K562 (cell line): Measurements from ENCODE around the gene CCDC70. TPM values are rescaled to one million over a fixed set of nuclear protein-coding genes. Genes with fewer than 3 reads are reported as not detected.

ENCODE experiments used
- ATAC-seq: fragments of 200-7000 bp; cut with Tn5 transposase; 3 replicates; pipeline ENCODE4 v1.9.1; 2020; ENCODE audit warnings: moderate library complexity
- BruUV-seq: library from RNA; stranded (reverse); fragments of 400-500 nt; replicated peaks from 2 replicates; lab custom pipeline; 2021; lab: Mats Ljungman, UMichigan
- CTCF ChIA-PET: fragments of 300-600 bp; formaldehyde crosslinking; extraction: SDS; loops from one replicate; lab custom pipeline; 2021; ENCODE audit warnings: low intra/inter-chr PET ratio; lab: Yijun Ruan, JAX
- POLR2A ChIA-PET: fragments of 300-600, 350-650 bp; sonication (Branson Sonifier 250); formaldehyde crosslinking; extraction: SDS; loops from one replicate; lab custom pipeline; 2021; ENCODE audit warnings: antibody characterized with exemption, inconsistent platforms; lab: Yijun Ruan, JAX
- DNase-seq, 4 experiments: peaks; one replicate each; pipeline versions ENCODE4 v3.0.0 to v3.0.0-alpha.2; 2011 to 2018; ENCODE audit warnings: low spot score in 3 of 4, mixed read lengths in 3 of 4; ENCODE audit errors: extremely low read depth in 1 of 4
- FAIRE-seq: peaks from 2 replicates; lab custom pipeline; 2011; peaks lifted over from hg19 to GRCh38; lab: Jason Lieb, UNC
- H2AFZ ChIP-seq: 2 replicates; pipeline ENCODE4 v1.6.0; 2011; ENCODE audit warnings: low read depth, low read length, control low read depth, inconsistent platforms
- H3K27ac ChIP-seq: fragments of 200-600 bp; 3 replicates; pipeline ENCODE4 v1.8.0; 2011; ENCODE audit warnings: low read depth, mild to moderate bottlenecking, control low read depth, inconsistent platforms, low read length, moderate library complexity, mixed read lengths; ENCODE audit errors: extremely low read depth
- H3K27me3 ChIP-seq, 2 experiments: fragments of 300-600 bp in 1 of 2; 2 replicates in 1 of 2; 3 replicates in 1 of 2; pipeline versions ENCODE4 v1.6.0 to v1.8.0; 2011; ENCODE audit warnings: inconsistent platforms in 2 of 2, low read length in 2 of 2, mild to moderate bottlenecking in 1 of 2, mixed read lengths in 1 of 2, moderate library complexity in 1 of 2; ENCODE audit not compliant: control insufficient read depth in 2 of 2, insufficient read depth in 2 of 2
- H3K36me3 ChIP-seq: fragments of 300-600 bp; 3 replicates; pipeline ENCODE4 v1.8.0; 2011; ENCODE audit warnings: mild to moderate bottlenecking, low read length, inconsistent platforms; ENCODE audit not compliant: control insufficient read depth, insufficient read depth
- H3K4me1 ChIP-seq, 2 experiments: fragments of 200-600 bp in 1 of 2; replicated peaks in 1 of 2; 2 replicates in 1 of 2; 3 replicates in 1 of 2; pipeline versions ENCODE4 v1.5.1 to v1.8.0; 2011; ENCODE audit warnings: inconsistent platforms in 2 of 2, low read length in 2 of 2, mild to moderate bottlenecking in 1 of 2, mixed read lengths in 1 of 2, moderate library complexity in 1 of 2; ENCODE audit not compliant: control insufficient read depth in 2 of 2, insufficient read depth in 2 of 2
- H3K4me2 ChIP-seq: 2 replicates; pipeline ENCODE4 v1.6.1; 2011; ENCODE audit warnings: low read length, control low read depth, inconsistent platforms, mixed read lengths; ENCODE audit not compliant: insufficient read depth
- H3K4me3 ChIP-seq: fragments of 200-600 bp; sonication (generic), shearing (Covaris generic); 2 replicates; pipeline ENCODE4 v1.5.1; 2016; ENCODE audit warnings: control low read depth, inconsistent platforms
- H3K79me2 ChIP-seq: fragments of 200-600 bp; 3 replicates; pipeline ENCODE4 v1.8.0; 2011; ENCODE audit warnings: low read length, inconsistent platforms; ENCODE audit not compliant: control insufficient read depth, insufficient read depth
- H3K9ac ChIP-seq, 2 experiments: 2 replicates each; pipeline versions ENCODE4 v1.6.0 to v1.6.1; 2011; ENCODE audit warnings: low read depth in 2 of 2, low read length in 2 of 2, control low read depth in 1 of 2, inconsistent platforms in 1 of 2, mild to moderate bottlenecking in 1 of 2, mixed read lengths in 1 of 2; ENCODE audit not compliant: insufficient read depth in 1 of 2
- H3K9me1 ChIP-seq: one replicate; pipeline ENCODE4 v1.6.0; 2011; ENCODE audit warnings: inconsistent platforms, mild to moderate bottlenecking, low read length, moderate library complexity; ENCODE audit not compliant: control insufficient read depth, insufficient read depth
- H3K9me3 ChIP-seq: replicated peaks from 2 replicates; pipeline ENCODE4 v1.5.1; 2011; ENCODE audit warnings: low read depth, low read length, inconsistent platforms; ENCODE audit not compliant: control insufficient read depth, insufficient read depth
- H4K20me1 ChIP-seq: replicated peaks from 2 replicates; pipeline ENCODE4 v1.6.1; 2011; ENCODE audit warnings: low read length, inconsistent platforms, mixed read lengths; ENCODE audit not compliant: control insufficient read depth, insufficient read depth
- C11orf30 ChIP-seq: fragments of 450-650 bp; IDR thresholded peaks from 2 replicates; pipeline ENCODE4 v1.6.1; 2016; ENCODE audit warnings: low read depth, mild to moderate bottlenecking
- CREB1 ChIP-seq, 2 experiments: sonication (generic) in 1 of 2; formaldehyde crosslinking in 1 of 2; IDR thresholded peaks; 2 replicates each; pipeline versions ENCODE4 v1.6.1 to v1.8.0; 2012 to 2022; ENCODE audit warnings: inconsistent platforms in 1 of 2, mild to moderate bottlenecking in 1 of 2, missing genetic modification reagents in 1 of 2, moderate library complexity in 1 of 2
- E2F6 ChIP-seq, 2 experiments: IDR thresholded peaks; 2 replicates each; pipeline ENCODE4 v1.6.1; 2011; ENCODE audit warnings: borderline replicate concordance in 1 of 2, control low read depth in 1 of 2, low read depth in 1 of 2, low read length in 1 of 2, mild to moderate bottlenecking in 1 of 2, mixed read lengths in 1 of 2, moderate library complexity in 1 of 2; ENCODE audit not compliant: insufficient read depth in 1 of 2, insufficient read length in 1 of 2, poor library complexity in 1 of 2, severe bottlenecking in 1 of 2; ENCODE audit errors: extremely low read depth in 1 of 2
- MAFF ChIP-seq: IDR thresholded peaks from 2 replicates; pipeline ENCODE4 v1.6.1; 2012; ENCODE audit warnings: low read length, improper control_type of control experiment
- PTRF ChIP-seq: fragments of 450-650 bp; IDR thresholded peaks from 2 replicates; pipeline ENCODE4 v1.6.1; 2016; ENCODE audit warnings: mild to moderate bottlenecking, missing genetic modification characterization, missing compliant biosample characterization
- RCOR1 ChIP-seq, 2 experiments: IDR thresholded peaks; 2 replicates each; pipeline ENCODE4 v1.6.1; 2012; ENCODE audit warnings: low read depth in 2 of 2, low read length in 2 of 2, borderline replicate concordance in 1 of 2, improper control_type of control experiment in 1 of 2
- RFX7 ChIP-seq: fragments of 250-450 bp; sonication (Bioruptor Pico); IDR thresholded peaks from 2 replicates; pipeline ENCODE4 v1.5.1; 2021; ENCODE audit warnings: mild to moderate bottlenecking
- RHOXF2B ChIP-seq: fragments of 250-450 bp; sonication (Bioruptor Pico); conservative IDR thresholded peaks from 2 replicates; pipeline ENCODE4 v1.5.1; 2021
- SMC3 ChIP-seq: conservative IDR thresholded peaks from 2 replicates; pipeline ENCODE4 v1.6.1; 2011; ENCODE audit warnings: low read depth, low read length, improper control_type of control experiment; ENCODE audit not compliant: insufficient read depth
- SP1 ChIP-seq: sonication (generic); formaldehyde crosslinking; IDR thresholded peaks from 2 replicates; pipeline ENCODE4 v1.8.1; 2022; ENCODE audit warnings: mild to moderate bottlenecking, missing genetic modification reagents
- TCFL5 ChIP-seq: fragments of 250-450 bp; sonication (Bioruptor Pico); conservative IDR thresholded peaks from 2 replicates; pipeline ENCODE4 v1.6.1; 2021; ENCODE audit warnings: mild to moderate bottlenecking, moderate library complexity, matching md5 sums
- ZNF140 ChIP-seq: fragments of 250-450 bp; sonication (Bioruptor Pico); IDR thresholded peaks from 2 replicates; pipeline ENCODE4 v1.8.0; 2021; ENCODE audit warnings: moderate library complexity, mild to moderate bottlenecking, inconsistent platforms
- ZNF311 ChIP-seq: fragments of 250-450 bp; sonication (Bioruptor Pico); IDR thresholded peaks from 2 replicates; pipeline ENCODE4 v1.4.0; 2020; ENCODE audit warnings: mild to moderate bottlenecking, moderate library complexity
- ZNF316 ChIP-seq: fragments of 450-650 bp; IDR thresholded peaks from 2 replicates; pipeline ENCODE4 v1.6.1; 2016
- WGBS: fragments of 100-300 bp; shearing (Covaris generic); methylation state at CpG from one replicate; pipeline ENCODE4 v1.1.6; 2016; ENCODE audit warnings: low coverage, mixed read lengths; ENCODE audit not compliant: insufficient coverage; ENCODE audit errors: missing lambda C conversion rate; 5-methylcytosine and 5-hydroxymethylcytosine counted together
- in situ Hi-C: fragments of 300-500 bp; cut with MboI; formaldehyde crosslinking; loops from 4 replicates; pipeline ENCODE4 v1.15.0; 2018; ENCODE audit warnings: inconsistent platforms, mixed read lengths
- intact Hi-C: fragments of 100-400 bp; cut with micrococcal nuclease; formaldehyde crosslinking; loops from 2 replicates; pipeline ENCODE4 v1.14.2; 2022
- polyA plus RNA-seq, 8 experiments: library from polyadenylated mRNA; depleted of rRNA in 4 of 8; stranded (reverse) in 5 of 8; unstranded in 3 of 8; fragments of >200 nt; fragmentation: Nextera tagmentation in 2 of 8; fragmentation: Illumina TruSeq in 1 of 8; extraction: Ambion mirVana in 2 of 8; extraction: Trizol in 1 of 8; gene quantifications; 2 replicates each; pipeline versions ENCODE4 v1.2.1 to v1.2.3, GENCODE V29; 2011 to 2014; ENCODE audit warnings: inconsistent platforms in 1 of 8, missing spikeins in 1 of 8
- total RNA-seq, 7 experiments: library from RNA; depleted of rRNA in 6 of 7; stranded (reverse); fragments of >200 nt in 6 of 7; fragmentation: Illumina TruSeq in 2 of 7; extraction: Trizol in 2 of 7; gene quantifications; 2 replicates each; pipeline versions ENCODE4 v1.2.1 to v1.2.3, GENCODE V29; 2011 to 2021; ENCODE audit warnings: low replicate concordance in 1 of 7
- TF ChIP-seq, protein P1 (sequence below), 3 experiments: IDR thresholded peaks in 2 of 3; conservative IDR thresholded peaks in 1 of 3; 2 replicates each; pipeline ENCODE4 v1.5.1; 2011 to 2012; ENCODE audit warnings: low read length in 3 of 3, mild to moderate bottlenecking in 3 of 3, control low read depth in 2 of 3, improper control_type of control experiment in 1 of 3, inconsistent platforms in 1 of 3, low read depth in 1 of 3, mixed read lengths in 1 of 3, moderate library complexity in 1 of 3; ENCODE audit not compliant: insufficient read depth in 2 of 3

The CCDC70 gene
- total and polyA plus RNA-seq, 9 of the 15 experiments (the other 6 are each of a cell fraction or from before 2014, with no cell fraction given) = not detected

GRCh38 chr13:51895906-51896888 is 34.4 kb downstream of the CCDC70 start (continued):
- TF ChIP-seq, protein P1, sequence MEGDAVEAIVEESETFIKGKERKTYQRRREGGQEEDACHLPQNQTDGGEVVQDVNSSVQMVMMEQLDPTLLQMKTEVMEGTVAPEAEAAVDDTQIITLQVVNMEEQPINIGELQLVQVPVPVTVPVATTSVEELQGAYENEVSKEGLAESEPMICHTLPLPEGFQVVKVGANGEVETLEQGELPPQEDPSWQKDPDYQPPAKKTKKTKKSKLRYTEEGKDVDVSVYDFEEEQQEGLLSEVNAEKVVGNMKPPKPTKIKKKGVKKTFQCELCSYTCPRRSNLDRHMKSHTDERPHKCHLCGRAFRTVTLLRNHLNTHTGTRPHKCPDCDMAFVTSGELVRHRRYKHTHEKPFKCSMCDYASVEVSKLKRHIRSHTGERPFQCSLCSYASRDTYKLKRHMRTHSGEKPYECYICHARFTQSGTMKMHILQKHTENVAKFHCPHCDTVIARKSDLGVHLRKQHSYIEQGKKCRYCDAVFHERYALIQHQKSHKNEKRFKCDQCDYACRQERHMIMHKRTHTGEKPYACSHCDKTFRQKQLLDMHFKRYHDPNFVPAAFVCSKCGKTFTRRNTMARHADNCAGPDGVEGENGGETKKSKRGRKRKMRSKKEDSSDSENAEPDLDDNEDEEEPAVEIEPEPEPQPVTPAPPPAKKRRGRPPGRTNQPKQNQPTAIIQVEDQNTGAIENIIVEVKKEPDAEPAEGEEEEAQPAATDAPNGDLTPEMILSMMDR (IDR thresholded peaks at IDR 0.05 in 2 of 3, conservative IDR thresholded peaks at IDR 0.05 in 1 of 3; ENCODE audit: insufficient read depth in 2 of 3, low read depth in 1 of 3, low read length in 3 of 3) = peak; percentile 77 to 88 (median 78)
- TF ChIP-seq CREB1 (IDR thresholded peaks at IDR 0.05) = no peak
- no peak for TF ChIP-seq CREB1 (CRISPR knock-in tag; IDR thresholded peaks at IDR 0.05)
- TF ChIP-seq ZNF140 (CRISPR knock-in tag) = no peak
- peak; percentile 83 for TF ChIP-seq SMC3

- H3K9me1 ChIP-seq = no peaks in the 10 kb centered on the region
- no peak overlapping the region for H2AFZ ChIP-seq
- no peak overlapping the region for H3K4me2 ChIP-seq
- ATAC-seq = no peak
- no peak for FAIRE-seq
- no peaks in the 10 kb centered on the region for H3K79me2 ChIP-seq
- no peak for DNase-seq
- H3K36me3 ChIP-seq = no peaks in the 10 kb centered on the region; the same call in 2 of the 3 replicates
- WGBS = 83% methylated on average over 1 of the region's 1 CpG
- ChIA-PET POLR2A (no interaction called here), CTCF (no interaction called here)
- intact Hi-C loops = no loop called here
- H3K27ac ChIP-seq = no peak overlapping the region
- peaks cover 3 to 4% of the 10 kb centered on the region in 2 experiments; a peak in 3 of 5 replicates for H3K4me1 ChIP-seq
- H3K4me3 ChIP-seq = no peak overlapping the region
- no TSS peak for BruUV-seq
- H4K20me1 ChIP-seq = no peaks in the 10 kb centered on the region
- H3K9ac ChIP-seq = no peak overlapping the region
- in situ Hi-C loops = no loop called here
- H3K27me3 ChIP-seq = no peaks in the 10 kb centered on the region
- H3K9me3 ChIP-seq = no peaks in the 10 kb centered on the region
- no peak for TF ChIP-seq SP1 (CRISPR knock-in tag)
- no peak for TF ChIP-seq TCFL5 (CRISPR knock-in tag)
- TF ChIP-seq C11orf30 = peak; percentile 55
- peak; percentile 81 for TF ChIP-seq ZNF316
- no peak for TF ChIP-seq RCOR1 (IDR thresholded peaks at IDR 0.05; ENCODE audit: borderline replicate concordance in 1 of 2, low read depth in 2 of 2, low read length in 2 of 2)
- no peak for TF ChIP-seq ZNF311 (CRISPR knock-in tag)
- TF ChIP-seq MAFF = peak; percentile 34; the same call in 1 of the 2 replicates
- TF ChIP-seq PTRF (tag) = no peak
- TF ChIP-seq E2F6 (IDR thresholded peaks at IDR 0.05; ENCODE audit: borderline replicate concordance in 1 of 2, extremely low read depth in 1 of 2, insufficient read depth in 1 of 2, insufficient read length in 1 of 2, low read depth in 1 of 2, low read length in 1 of 2, poor library complexity in 1 of 2, severe bottlenecking in 1 of 2) = no peak
- no peak for TF ChIP-seq RFX7 (CRISPR knock-in tag)
- no peak for TF ChIP-seq RHOXF2B (CRISPR knock-in tag)
Observed at GRCh38 chr13:51900471-51900870, 38.7 kb downstream of the CCDC70 start.
